ENCODE results near the gene INPP5D.

- no peak for TF ChIP-seq CTCF (IDR thresholded peaks at IDR 0.05; ENCODE audit: insufficient read depth, low read depth, low read length)
- no peak for TF ChIP-seq EZH2 (IDR thresholded peaks at IDR 0.05; ENCODE audit: insufficient read depth, low read length)
These were observed 81.8 kb downstream of the INPP5D start for GRCh38 chr2:233141901-233142300.
